ENCODE results near the gene PKP4. TPM values are rescaled to one million over a fixed set of nuclear protein-coding genes. Genes with fewer than 3 reads are reported as not detected.
A peak's percentile ranks its signal among the peaks of the same experiment; 100 is the strongest.

Gene PKP4
- total and polyA plus RNA-seq, 9 donors = 22.8 to 31.1 (median 24.8) TPM

DNA sequence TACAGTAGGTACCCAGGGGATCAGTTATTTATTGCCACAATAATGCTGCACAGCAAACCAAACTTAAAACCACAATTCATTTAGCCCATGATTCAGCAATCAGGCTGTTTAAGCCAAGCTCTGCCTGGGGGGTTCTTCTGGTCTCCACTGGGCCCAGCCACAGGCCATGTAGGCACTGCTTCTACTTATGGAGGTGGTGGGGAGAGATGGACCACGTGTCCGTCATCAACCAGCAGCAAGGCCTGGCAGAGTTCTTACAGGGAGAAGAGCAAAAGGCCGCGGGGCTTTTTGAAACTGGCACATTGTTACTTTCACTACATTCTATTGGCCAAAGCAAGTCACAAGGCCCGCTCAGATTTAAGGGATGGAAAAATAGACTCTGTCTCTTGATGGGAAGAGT, 262.1 kb downstream of the PKP4 start:
- WGBS (ENCODE audit: insufficient coverage) = no CpG with 5 or more reads among the region's 5 CpGs
- H3K27ac ChIP-seq (ENCODE audit: low read length) = peak overlapping the region; percentile 2
- H3K4me1 ChIP-seq (ENCODE audit: control insufficient read depth, insufficient read depth, low read length) = peaks cover 33% of the 10 kb centered on the region
- H3K4me3 ChIP-seq (ENCODE audit: low read length) = no peak overlapping the region
- no peaks in the 10 kb centered on the region for H3K27me3 ChIP-seq (ENCODE audit: control insufficient read depth, insufficient read depth, low read length)
- H3K9me3 ChIP-seq (replicated peaks; ENCODE audit: control insufficient read depth, low read depth, low read length) = peaks cover 2% of the 10 kb centered on the region
- H3K36me3 ChIP-seq (ENCODE audit: control insufficient read depth, insufficient read depth, low read length) = no peaks in the 10 kb centered on the region
- DNase-seq = no peak

DNA sequence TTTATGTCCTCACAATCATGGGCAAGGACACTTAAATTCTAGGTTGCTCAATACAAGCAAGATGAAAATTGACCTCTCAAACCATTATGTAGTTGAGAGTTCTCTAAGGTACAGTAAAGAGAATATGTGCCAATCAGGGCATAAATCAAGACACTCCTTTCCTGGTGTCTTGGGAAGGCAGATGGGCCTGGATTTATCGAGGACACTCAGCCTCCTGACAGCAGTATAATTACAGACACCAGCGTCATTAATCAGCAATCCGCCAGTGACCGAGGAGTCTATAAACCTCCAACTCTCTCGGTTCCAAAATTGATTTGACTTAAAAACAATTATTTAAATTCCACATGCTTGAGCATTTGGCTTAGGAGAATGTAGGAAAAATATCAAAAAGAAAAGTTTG, 262.7 kb downstream of the PKP4 start:
- Histone ChIP-seq H3K4me3 (ENCODE audit: low read length) (no peak overlapping the region), H3K27ac (ENCODE audit: low read length) (no peak overlapping the region), H3K36me3 (ENCODE audit: control insufficient read depth, insufficient read depth, low read length) (no peaks in the 10 kb centered on the region), H3K27me3 (ENCODE audit: control insufficient read depth, insufficient read depth, low read length) (no peaks in the 10 kb centered on the region), H3K9me3 (replicated peaks; ENCODE audit: control insufficient read depth, low read depth, low read length) (no peaks in the 10 kb centered on the region), H3K4me1 (ENCODE audit: control insufficient read depth, insufficient read depth, low read length) (peaks cover 37% of the 10 kb centered on the region)
- no CpG with 5 or more reads among the region's 5 CpGs for WGBS (ENCODE audit: insufficient coverage)
- no peak for DNase-seq

DNA sequence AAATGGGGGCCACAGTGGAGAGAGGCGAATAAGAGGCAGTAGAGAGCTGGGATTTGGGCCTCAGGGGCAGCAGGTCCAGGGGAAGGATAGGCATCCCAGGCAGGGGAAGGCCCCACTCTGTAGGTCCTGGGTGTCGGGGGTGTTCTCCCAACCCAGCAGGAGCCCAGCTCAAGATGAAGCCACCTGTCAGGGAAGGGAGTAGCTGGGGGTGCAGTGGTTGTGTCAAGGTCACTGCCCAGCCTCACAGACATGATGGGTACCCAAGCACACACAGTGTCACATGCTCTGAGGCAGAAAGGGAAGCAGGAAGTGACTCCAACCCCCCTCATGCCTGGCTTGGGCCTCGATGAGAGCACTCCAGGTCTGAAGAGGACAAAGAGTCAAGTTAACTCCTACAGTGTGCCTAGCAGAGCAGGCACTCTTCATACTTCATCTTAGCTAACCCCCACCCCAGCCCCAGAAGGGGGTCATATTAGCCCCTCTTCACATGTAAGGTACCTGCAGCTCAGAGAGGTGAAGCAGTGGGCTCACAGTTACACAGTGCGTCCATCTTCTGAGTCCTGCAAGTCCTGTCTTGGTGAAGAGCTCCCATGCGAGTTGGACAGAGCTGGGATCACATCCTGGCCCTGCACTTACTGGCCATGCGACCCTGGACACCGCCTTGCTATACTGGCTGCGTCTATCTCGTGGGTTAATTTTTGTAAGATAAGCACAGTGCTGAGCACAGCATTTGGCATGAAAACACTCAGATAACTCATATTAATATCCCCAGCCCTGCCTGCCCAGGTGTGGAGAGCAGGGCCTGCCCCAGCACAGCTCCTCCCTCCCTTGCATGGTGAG, 265.7 kb downstream of the PKP4 start:
- no peaks in the 10 kb centered on the region for H3K27me3 ChIP-seq (ENCODE audit: control insufficient read depth, insufficient read depth, low read length)
- no peaks in the 10 kb centered on the region for H3K9me3 ChIP-seq (replicated peaks; ENCODE audit: control insufficient read depth, low read depth, low read length)
- no peak overlapping the region for H3K27ac ChIP-seq (ENCODE audit: low read length)
- 91% methylated on average over 6 of the region's 9 CpGs for WGBS (ENCODE audit: insufficient coverage)
- DNase-seq = no peak
- H3K4me1 ChIP-seq (ENCODE audit: control insufficient read depth, insufficient read depth, low read length) = peaks cover 51% of the 10 kb centered on the region
- no peaks in the 10 kb centered on the region for H3K36me3 ChIP-seq (ENCODE audit: control insufficient read depth, insufficient read depth, low read length)
- H3K4me3 ChIP-seq (ENCODE audit: low read length) = no peak overlapping the region

DNA sequence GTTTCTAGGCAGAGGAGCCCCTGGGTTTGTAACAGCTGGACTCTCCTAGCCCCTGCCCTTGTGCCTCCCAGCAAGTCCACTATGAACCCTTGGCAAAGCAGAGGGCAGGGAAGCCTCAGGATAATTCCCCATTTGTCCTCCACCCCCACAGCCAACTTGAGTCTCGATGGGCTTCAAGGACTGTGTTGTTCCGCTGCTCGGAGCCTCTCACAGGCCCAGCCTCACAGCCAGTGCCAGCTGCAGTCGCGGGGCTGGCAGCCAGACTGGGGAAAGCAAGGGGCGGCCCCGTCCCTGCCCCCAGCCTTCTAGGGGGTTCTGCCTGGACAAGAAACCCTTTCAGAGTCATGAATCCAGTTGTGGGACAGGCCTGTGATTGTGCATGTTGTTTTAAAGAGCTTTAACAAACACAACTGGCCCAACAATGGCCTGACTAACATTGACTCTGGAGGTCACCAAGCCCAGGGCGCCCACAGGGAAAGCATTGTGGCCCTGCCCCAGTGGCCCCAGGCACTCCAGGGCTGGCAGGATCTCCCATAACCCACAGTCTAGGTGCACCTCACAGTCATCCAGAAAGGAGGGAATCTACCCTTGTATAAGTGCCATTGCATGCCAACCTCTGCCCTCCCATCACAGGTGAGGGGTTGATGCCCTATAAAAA, 266.6 kb downstream of the PKP4 start:
- Histone ChIP-seq H3K4me3 (ENCODE audit: low read length) (no peak overlapping the region), H3K27ac (ENCODE audit: low read length) (no peak overlapping the region), H3K4me1 (ENCODE audit: control insufficient read depth, insufficient read depth, low read length) (peaks cover 57% of the 10 kb centered on the region), H3K27me3 (ENCODE audit: control insufficient read depth, insufficient read depth, low read length) (no peaks in the 10 kb centered on the region), H3K36me3 (ENCODE audit: control insufficient read depth, insufficient read depth, low read length) (no peaks in the 10 kb centered on the region), H3K9me3 (replicated peaks; ENCODE audit: control insufficient read depth, low read depth, low read length) (no peaks in the 10 kb centered on the region)
- DNase-seq = peak; percentile 59
- WGBS (ENCODE audit: insufficient coverage) = 78% methylated on average over 3 of the region's 8 CpGs

DNA sequence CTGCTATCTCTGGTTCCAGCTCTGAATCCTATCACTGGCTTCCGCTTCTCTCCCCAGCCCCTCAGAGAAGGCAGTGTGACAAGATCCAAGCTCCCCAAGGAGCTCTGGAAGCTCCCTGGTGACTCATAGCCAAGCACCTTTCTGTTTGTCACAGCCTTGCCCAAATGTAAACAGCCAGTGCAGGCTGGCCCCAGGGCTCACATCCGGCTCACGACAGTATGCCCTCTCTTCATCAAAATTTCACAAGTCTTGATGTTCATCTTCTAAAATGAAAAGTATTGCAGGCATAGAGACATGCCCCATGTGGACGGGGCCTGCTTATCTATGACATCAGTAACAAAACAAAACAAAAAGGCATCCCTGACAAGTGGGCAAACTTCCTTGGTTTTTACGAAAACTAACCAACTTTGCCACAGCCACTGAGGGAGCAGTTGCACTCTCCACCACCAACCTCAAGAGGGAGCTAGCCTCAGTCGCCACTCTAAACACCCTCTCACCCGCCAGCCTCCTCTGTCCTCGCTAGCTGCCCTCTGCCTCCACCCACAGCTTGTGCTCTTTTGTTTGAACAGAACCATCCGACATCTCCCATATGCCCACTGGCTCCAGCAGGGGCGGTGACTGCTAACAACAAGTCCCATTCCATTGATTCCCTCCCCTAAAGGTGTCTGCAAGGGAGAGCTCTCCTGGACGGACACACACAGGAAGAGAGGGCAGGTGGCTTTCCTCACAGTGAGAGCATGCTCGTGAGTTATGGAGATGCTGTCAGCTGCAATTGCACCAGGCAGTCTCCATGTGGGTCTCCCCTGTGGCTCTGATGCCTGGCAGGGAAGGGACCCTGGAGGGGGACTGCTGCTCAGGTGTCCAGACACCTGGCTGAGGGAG, 267.4 kb downstream of the PKP4 start:
- H3K27ac ChIP-seq (ENCODE audit: low read length) = no peak overlapping the region
- no peak for DNase-seq
- WGBS (ENCODE audit: insufficient coverage) = 77% methylated on average over 8 of the region's 12 CpGs

DNA sequence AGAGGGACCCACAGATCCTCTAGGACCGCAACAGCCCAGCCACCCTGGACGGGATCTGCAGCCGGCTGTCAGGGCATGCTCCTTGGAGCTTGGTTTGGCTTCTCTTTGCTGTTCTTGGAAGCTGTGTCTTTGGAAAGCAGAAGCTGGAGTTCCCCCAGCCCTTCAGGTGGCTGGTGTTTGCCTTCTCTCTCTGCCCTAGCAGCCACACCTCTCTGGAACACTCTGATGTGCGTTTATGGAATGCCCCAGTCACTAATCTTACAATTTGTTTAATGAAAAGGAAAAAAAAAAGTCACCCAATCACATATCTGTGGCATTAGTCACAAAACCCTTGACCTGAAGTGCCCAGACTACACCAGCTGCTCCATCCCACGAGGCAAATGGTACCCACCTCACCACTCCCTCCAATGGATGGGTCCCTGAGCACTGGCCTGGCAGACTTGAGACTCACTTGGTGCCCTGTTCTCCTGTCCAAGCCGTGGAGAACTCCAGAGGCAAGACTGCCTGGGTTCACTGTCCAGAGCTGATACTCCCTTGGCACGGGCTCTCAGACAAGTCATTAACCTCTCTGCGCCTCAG, 268.1 kb downstream of the PKP4 start:
- Histone ChIP-seq H3K4me1 (ENCODE audit: control insufficient read depth, insufficient read depth, low read length) (peaks cover 67% of the 10 kb centered on the region), H3K4me3 (ENCODE audit: low read length) (no peak overlapping the region), H3K9me3 (replicated peaks; ENCODE audit: control insufficient read depth, low read depth, low read length) (no peaks in the 10 kb centered on the region), H3K27ac (ENCODE audit: low read length) (no peak overlapping the region), H3K36me3 (ENCODE audit: control insufficient read depth, insufficient read depth, low read length) (no peaks in the 10 kb centered on the region), H3K27me3 (ENCODE audit: control insufficient read depth, insufficient read depth, low read length) (no peaks in the 10 kb centered on the region)
- DNase-seq = no peak
- 35% methylated on average over 5 of the region's 8 CpGs for WGBS (ENCODE audit: insufficient coverage)

More for the DNA sequence above, 267.4 kb downstream of the PKP4 start:
- no peaks in the 10 kb centered on the region for H3K27me3 ChIP-seq (ENCODE audit: control insufficient read depth, insufficient read depth, low read length)
- no peaks in the 10 kb centered on the region for H3K36me3 ChIP-seq (ENCODE audit: control insufficient read depth, insufficient read depth, low read length)
- no peak overlapping the region for H3K4me3 ChIP-seq (ENCODE audit: low read length)
- no peaks in the 10 kb centered on the region for H3K9me3 ChIP-seq (replicated peaks; ENCODE audit: control insufficient read depth, low read depth, low read length)
- peaks cover 62% of the 10 kb centered on the region for H3K4me1 ChIP-seq (ENCODE audit: control insufficient read depth, insufficient read depth, low read length)

DNA sequence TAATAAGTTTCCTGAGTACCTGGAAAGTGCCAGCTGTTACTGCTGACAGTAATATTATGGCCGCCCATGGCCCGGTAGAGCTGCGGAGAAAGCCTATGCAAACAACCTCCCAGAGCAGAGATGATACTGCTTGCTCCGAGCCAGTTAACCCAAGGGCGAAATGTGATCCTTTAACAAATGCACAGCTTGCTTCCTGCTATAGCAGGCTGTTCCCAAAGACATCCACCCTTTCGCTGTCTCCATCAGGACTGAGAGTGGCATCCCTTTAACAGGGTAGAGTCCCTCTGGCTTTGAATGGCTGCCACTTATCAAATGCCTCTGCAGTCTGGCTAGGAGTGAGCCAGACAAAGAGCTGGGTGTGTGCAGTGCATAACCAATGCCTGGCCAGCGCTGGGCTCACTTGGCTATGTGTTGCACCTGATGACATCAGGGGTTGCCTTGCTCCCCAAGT, 268.7 kb downstream of the PKP4 start:
- Histone ChIP-seq H3K4me1 (ENCODE audit: control insufficient read depth, insufficient read depth, low read length) (peaks cover 73% of the 10 kb centered on the region), H3K27ac (ENCODE audit: low read length) (no peak overlapping the region), H3K9me3 (replicated peaks; ENCODE audit: control insufficient read depth, low read depth, low read length) (no peaks in the 10 kb centered on the region), H3K36me3 (ENCODE audit: control insufficient read depth, insufficient read depth, low read length) (no peaks in the 10 kb centered on the region), H3K27me3 (ENCODE audit: control insufficient read depth, insufficient read depth, low read length) (no peaks in the 10 kb centered on the region), H3K4me3 (ENCODE audit: low read length) (no peak overlapping the region)
- DNase-seq = peak; percentile 37
- WGBS (ENCODE audit: insufficient coverage) = 56% methylated on average over 7 of the region's 7 CpGs

DNA sequence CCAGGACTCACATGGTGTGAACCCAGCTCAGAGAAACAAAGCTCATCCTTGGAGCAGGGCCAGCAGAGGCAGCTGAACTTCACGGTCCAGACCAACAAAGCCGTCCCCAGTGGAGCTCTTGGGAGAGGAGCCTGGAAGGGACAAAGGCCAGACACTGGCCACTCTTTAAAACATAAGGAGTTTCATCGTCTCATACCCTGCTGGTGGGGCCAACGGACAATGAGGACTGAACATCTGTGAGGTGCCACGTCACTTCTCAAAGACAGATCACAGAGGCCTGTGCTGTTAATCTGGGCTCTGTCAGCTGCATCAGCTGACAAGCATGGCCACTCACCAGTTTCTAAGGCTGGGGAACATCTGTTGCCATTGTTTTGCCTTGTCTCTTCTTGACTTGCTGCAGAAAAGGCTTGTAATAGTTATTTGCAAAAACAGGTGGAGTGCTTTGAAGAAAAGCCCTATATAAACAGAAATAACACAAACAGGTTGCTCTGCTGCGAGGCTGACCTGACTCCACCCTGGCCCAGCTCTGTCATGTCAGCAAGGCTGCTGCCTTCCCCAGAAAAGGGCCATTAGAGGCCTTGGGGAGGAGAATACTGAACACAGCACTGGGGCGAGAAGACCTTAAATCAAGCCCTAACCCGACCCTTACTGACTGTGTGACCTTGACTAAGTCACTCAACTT, 270.3 kb downstream of the PKP4 start:
- peaks cover 83% of the 10 kb centered on the region for H3K4me1 ChIP-seq (ENCODE audit: control insufficient read depth, insufficient read depth, low read length)
- H3K27ac ChIP-seq (ENCODE audit: low read length) = peak overlapping the region; percentile 67
- no peaks in the 10 kb centered on the region for H3K27me3 ChIP-seq (ENCODE audit: control insufficient read depth, insufficient read depth, low read length)
- no peaks in the 10 kb centered on the region for H3K36me3 ChIP-seq (ENCODE audit: control insufficient read depth, insufficient read depth, low read length)
- no peaks in the 10 kb centered on the region for H3K9me3 ChIP-seq (replicated peaks; ENCODE audit: control insufficient read depth, low read depth, low read length)
- no peak overlapping the region for H3K4me3 ChIP-seq (ENCODE audit: low read length)
- 33% methylated on average over 3 of the region's 8 CpGs for WGBS (ENCODE audit: insufficient coverage)
- peak; percentile 85 for DNase-seq

DNA sequence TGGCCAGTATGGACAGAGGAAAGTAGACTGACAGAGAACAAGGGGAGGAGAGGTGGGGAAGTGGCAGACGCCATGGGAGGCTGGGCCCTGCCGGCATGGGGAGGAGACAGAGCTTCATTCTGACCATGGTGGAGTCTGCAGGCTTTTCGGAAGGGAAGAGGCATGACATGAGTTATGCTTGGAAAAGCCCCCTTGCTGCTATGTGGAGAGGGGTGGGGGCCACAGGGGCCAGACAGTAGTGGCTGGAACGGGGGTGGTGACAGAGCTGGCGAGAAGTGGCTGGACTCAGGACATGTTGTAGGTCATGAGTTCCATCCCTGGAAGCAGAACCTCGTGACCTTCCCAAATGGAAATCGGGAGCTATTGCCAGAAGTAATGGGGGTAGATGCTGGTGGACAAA, 271.7 kb downstream of the PKP4 start:
- H3K4me3 ChIP-seq (ENCODE audit: low read length) = no peak overlapping the region
- no peaks in the 10 kb centered on the region for H3K36me3 ChIP-seq (ENCODE audit: control insufficient read depth, insufficient read depth, low read length)
- WGBS (ENCODE audit: insufficient coverage) = 76% methylated on average over 5 of the region's 7 CpGs
- DNase-seq = no peak
- no peaks in the 10 kb centered on the region for H3K9me3 ChIP-seq (replicated peaks; ENCODE audit: control insufficient read depth, low read depth, low read length)
- peaks cover 75% of the 10 kb centered on the region for H3K4me1 ChIP-seq (ENCODE audit: control insufficient read depth, insufficient read depth, low read length)
- H3K27me3 ChIP-seq (ENCODE audit: control insufficient read depth, insufficient read depth, low read length) = no peaks in the 10 kb centered on the region
- H3K27ac ChIP-seq (ENCODE audit: low read length) = no peak overlapping the region

Measured in muscle of leg (tissue), 11 donors.